DND-41 (cell line): ENCODE results near the gene MRPS10.

Source experiments
- ATAC-seq: fragments of 200-7000 bp; cut with Tn5 transposase; 3 replicates; pipeline ENCODE4 v1.9.1; 2021; ENCODE audit warnings: low read depth; ENCODE audit not compliant: insufficient read depth
- DNase-seq: peaks from one replicate; pipeline ENCODE4 v3.0.0-alpha.2; 2020
- H2AFZ ChIP-seq: 2 replicates; pipeline ENCODE4 v1.6.0; 2012; ENCODE audit warnings: low read depth, low read length
- H3K27ac ChIP-seq: 2 replicates; pipeline ENCODE4 v1.5.1; 2012; ENCODE audit warnings: low read length, inconsistent platforms
- H3K27me3 ChIP-seq: fragments of 200-600 bp; sonication (generic); 2 replicates; pipeline ENCODE4 v1.6.0; 2012; ENCODE audit warnings: low read length, mild to moderate bottlenecking, inconsistent platforms; ENCODE audit not compliant: insufficient read depth, poor library complexity
- H3K36me3 ChIP-seq: 2 replicates; pipeline ENCODE4 v1.5.1; 2012; ENCODE audit warnings: low read length, inconsistent platforms; ENCODE audit not compliant: insufficient read depth
- H3K4me1 ChIP-seq: 2 replicates; pipeline ENCODE4 v1.5.1; 2012; ENCODE audit warnings: mild to moderate bottlenecking, low read length; ENCODE audit not compliant: insufficient read depth
- H3K4me2 ChIP-seq: 2 replicates; pipeline ENCODE4 v1.6.0; 2012; ENCODE audit warnings: mild to moderate bottlenecking, moderate library complexity, low read length, inconsistent platforms; ENCODE audit not compliant: insufficient read depth
- H3K4me3 ChIP-seq, 2 experiments: fragments of 200-600 bp in 1 of 2; shearing (Covaris generic) in 1 of 2; 2 replicates each; pipeline ENCODE4 v1.5.1; 2012 to 2016; ENCODE audit warnings: inconsistent platforms in 2 of 2, low read length in 2 of 2, mild to moderate bottlenecking in 2 of 2, low read depth in 1 of 2, moderate library complexity in 1 of 2
- H3K79me2 ChIP-seq: 2 replicates; pipeline ENCODE4 v1.6.0; 2012; ENCODE audit warnings: low read length, inconsistent platforms; ENCODE audit not compliant: insufficient read depth
- H3K9ac ChIP-seq: 2 replicates; pipeline ENCODE4 v1.6.0; 2012; ENCODE audit warnings: low read depth, mild to moderate bottlenecking, inconsistent platforms, low read length, moderate library complexity
- H3K9me3 ChIP-seq: 2 replicates; pipeline ENCODE4 v1.5.1; 2012; ENCODE audit warnings: low read length, moderate library complexity, mild to moderate bottlenecking, inconsistent platforms; ENCODE audit not compliant: insufficient read depth, severe bottlenecking
- H4K20me1 ChIP-seq: 2 replicates; pipeline ENCODE4 v1.6.0; 2012; ENCODE audit warnings: low read length; ENCODE audit not compliant: insufficient read depth
- EZH2 ChIP-seq: IDR thresholded peaks from 3 replicates; pipeline ENCODE4 v1.6.1; 2012; ENCODE audit warnings: borderline replicate concordance, low read depth, mild to moderate bottlenecking, moderate library complexity, low read length, inconsistent platforms; ENCODE audit not compliant: severe bottlenecking
- TF ChIP-seq, protein P1 (sequence below): IDR thresholded peaks from 2 replicates; pipeline ENCODE4 v1.5.1; 2012; ENCODE audit warnings: borderline replicate concordance, low read length, moderate library complexity, mild to moderate bottlenecking; ENCODE audit not compliant: poor library complexity, severe bottlenecking; ENCODE audit errors: extremely low read depth

MRPS10 gene

DNA sequence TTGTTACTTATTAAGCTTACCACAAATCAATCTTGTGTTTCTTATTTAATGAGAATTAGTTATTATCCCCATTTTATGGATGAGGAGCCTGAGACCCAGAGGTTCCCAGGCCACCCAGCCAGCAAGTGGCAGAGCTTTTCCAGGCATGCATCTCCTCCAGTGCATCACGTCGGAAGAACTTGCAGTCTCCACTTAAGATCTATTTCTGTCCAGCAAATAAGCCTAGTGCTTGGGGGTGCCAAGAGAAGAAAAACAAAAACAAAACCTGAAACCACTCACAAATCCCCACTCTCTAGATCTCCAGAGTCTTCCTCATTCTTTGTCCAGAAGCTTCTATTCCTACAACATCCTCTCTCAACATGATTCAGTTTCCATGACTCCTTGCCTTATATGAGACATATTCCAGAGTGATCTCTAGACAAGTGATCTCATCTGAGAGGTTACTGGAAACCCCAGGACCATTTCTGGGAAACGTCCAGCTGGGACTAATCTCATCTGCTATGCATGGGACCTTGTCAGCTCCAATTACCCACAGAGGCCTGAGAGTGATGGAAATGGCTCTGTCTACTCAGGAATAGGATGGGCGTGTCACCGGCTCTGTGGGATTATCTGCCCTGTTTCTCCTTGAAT is 27.0 kb downstream of the MRPS10 start:
- H3K9me3 ChIP-seq: no peaks in the 10 kb centered on the region
- no peak for DNase-seq
- H3K9ac ChIP-seq: no peak overlapping the region
- no peaks in the 10 kb centered on the region for H3K27me3 ChIP-seq
- H3K27ac ChIP-seq: no peak overlapping the region
- H3K79me2 ChIP-seq: no peaks in the 10 kb centered on the region
- TF ChIP-seq, protein P1, sequence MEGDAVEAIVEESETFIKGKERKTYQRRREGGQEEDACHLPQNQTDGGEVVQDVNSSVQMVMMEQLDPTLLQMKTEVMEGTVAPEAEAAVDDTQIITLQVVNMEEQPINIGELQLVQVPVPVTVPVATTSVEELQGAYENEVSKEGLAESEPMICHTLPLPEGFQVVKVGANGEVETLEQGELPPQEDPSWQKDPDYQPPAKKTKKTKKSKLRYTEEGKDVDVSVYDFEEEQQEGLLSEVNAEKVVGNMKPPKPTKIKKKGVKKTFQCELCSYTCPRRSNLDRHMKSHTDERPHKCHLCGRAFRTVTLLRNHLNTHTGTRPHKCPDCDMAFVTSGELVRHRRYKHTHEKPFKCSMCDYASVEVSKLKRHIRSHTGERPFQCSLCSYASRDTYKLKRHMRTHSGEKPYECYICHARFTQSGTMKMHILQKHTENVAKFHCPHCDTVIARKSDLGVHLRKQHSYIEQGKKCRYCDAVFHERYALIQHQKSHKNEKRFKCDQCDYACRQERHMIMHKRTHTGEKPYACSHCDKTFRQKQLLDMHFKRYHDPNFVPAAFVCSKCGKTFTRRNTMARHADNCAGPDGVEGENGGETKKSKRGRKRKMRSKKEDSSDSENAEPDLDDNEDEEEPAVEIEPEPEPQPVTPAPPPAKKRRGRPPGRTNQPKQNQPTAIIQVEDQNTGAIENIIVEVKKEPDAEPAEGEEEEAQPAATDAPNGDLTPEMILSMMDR: no peak
- TF ChIP-seq EZH2: no peak
- H3K36me3 ChIP-seq: no peaks in the 10 kb centered on the region
- no peak overlapping the region for H3K4me3 ChIP-seq
- H3K4me1 ChIP-seq: no peaks in the 10 kb centered on the region
- H4K20me1 ChIP-seq: no peaks in the 10 kb centered on the region
- H3K4me2 ChIP-seq: no peak overlapping the region
- ATAC-seq: no peak
- H2AFZ ChIP-seq: no peak overlapping the region

DNA sequence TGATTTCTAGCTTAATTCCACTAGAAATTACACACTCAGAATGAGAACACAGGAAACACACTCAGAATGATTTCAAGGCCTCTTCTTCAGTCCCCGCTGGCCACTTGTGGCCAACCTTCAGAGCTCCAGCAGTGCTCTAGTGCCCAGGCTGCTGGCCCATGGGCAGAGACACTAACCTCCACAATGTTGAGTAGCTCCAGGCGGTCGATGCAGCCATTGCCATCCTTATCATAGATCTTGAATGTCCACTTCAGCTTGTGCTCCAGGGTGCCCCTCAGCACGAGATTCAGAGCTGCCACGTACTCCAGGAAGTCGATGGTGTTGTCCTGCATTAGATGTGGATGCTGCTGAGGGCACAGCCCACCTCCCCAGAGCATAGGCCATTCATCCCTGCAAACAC is 29.3 kb downstream of the MRPS10 start:
- Histone ChIP-seq H3K79me2 (no peaks in the 10 kb centered on the region), H3K27ac (no peak overlapping the region), H3K4me2 (no peak overlapping the region), H3K4me1 (no peaks in the 10 kb centered on the region), H3K4me3 (no peak overlapping the region), H2AFZ (no peak overlapping the region), H3K9ac (no peak overlapping the region), H3K36me3 (no peaks in the 10 kb centered on the region), H4K20me1 (no peaks in the 10 kb centered on the region), H3K9me3 (no peaks in the 10 kb centered on the region), H3K27me3 (no peaks in the 10 kb centered on the region)
- TF ChIP-seq, protein P1: no peak
- no peak for TF ChIP-seq EZH2
- ATAC-seq: no peak
- DNase-seq: no peak

DNA sequence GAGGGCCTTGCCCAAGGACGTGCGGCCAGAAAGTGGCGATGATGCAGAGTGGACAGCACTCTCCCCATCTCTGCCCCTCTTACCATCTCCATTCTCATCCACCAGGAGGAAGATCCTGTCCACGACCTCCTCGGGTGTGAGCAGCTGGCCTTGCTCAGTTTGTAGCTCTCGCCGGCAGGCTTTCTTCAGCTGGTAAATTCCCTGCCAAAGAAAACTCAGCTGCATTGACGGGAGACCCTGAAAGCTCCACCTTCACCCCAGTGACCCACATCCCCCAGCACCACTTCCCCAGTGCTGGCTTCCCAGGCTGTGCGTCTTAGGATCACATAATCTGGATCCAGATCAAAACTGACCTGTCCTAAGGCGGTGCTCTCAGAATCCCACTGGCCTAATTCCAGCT is 32.1 kb downstream of the MRPS10 start:
- Histone ChIP-seq H3K79me2 (no peaks in the 10 kb centered on the region), H3K4me3 (no peak overlapping the region), H3K36me3 (no peaks in the 10 kb centered on the region), H3K4me1 (no peaks in the 10 kb centered on the region), H3K27ac (no peak overlapping the region), H3K4me2 (no peak overlapping the region), H2AFZ (no peak overlapping the region), H3K9me3 (no peaks in the 10 kb centered on the region), H3K27me3 (no peaks in the 10 kb centered on the region), H4K20me1 (no peaks in the 10 kb centered on the region), H3K9ac (no peak overlapping the region)
- TF ChIP-seq, protein P1: no peak
- TF ChIP-seq EZH2: no peak
- DNase-seq (no peak), ATAC-seq (no peak)
